Activated CD4-positive, alpha-beta T cell treated with anti-CD3 and anti-CD28 coated beads, Interleukin-2, amount 10 ng/mL, durations not matched to agents 24 days and 14 days (primary cell): ENCODE results near the gene RHBDL2. TPM values are rescaled to one million over a fixed set of nuclear protein-coding genes. Genes with fewer than 3 reads are reported as not detected.

ENCODE experiments used
- DNase-seq: peaks from one replicate; pipeline ENCODE4 v3.0.0; 2022
- H3K27ac Mint-ChIP-seq: one replicate; pipeline ENCODE4 v1.8.0; 2022; ENCODE audit warnings: mild to moderate bottlenecking, mixed read lengths
- H3K27me3 Mint-ChIP-seq: one replicate; pipeline ENCODE4 v1.8.0; 2022; ENCODE audit warnings: mixed read lengths
- H3K36me3 Mint-ChIP-seq: one replicate; pipeline ENCODE4 v1.8.0; 2022; ENCODE audit warnings: low read depth, mild to moderate bottlenecking, mixed read lengths
- H3K4me1 Mint-ChIP-seq: one replicate; pipeline ENCODE4 v1.8.0; 2021; ENCODE audit warnings: mixed read lengths
- H3K4me3 Mint-ChIP-seq: one replicate; pipeline ENCODE4 v1.8.0; 2022; ENCODE audit warnings: mild to moderate bottlenecking, moderate library complexity, mixed read lengths
- H3K9me3 Mint-ChIP-seq: one replicate; pipeline ENCODE4 v1.8.0; 2021; ENCODE audit warnings: mixed read lengths
- intact Hi-C: fragments of 100-400 bp; cut with micrococcal nuclease; formaldehyde crosslinking; loops from one replicate; pipeline ENCODE4 v1.15.1; 2023
- total RNA-seq: library from RNA; stranded (reverse); gene quantifications from 2 replicates; pipeline ENCODE4 v1.2.3, GENCODE V29; 2022

The RHBDL2 gene
- total RNA-seq, 1 donor from 2014 or later, result not detected

GRCh38 chr1:38953433-38953860 lies 11.8 kb upstream of the RHBDL2 start:
- Mint-ChIP-seq H3K27me3 (no peaks in the 10 kb centered on the region), H3K36me3 (no peaks in the 10 kb centered on the region), H3K27ac (no peak overlapping the region), H3K4me3 (no peak overlapping the region), H3K4me1 (peaks cover 8% of the 10 kb centered on the region), H3K9me3 (no peaks in the 10 kb centered on the region)
- no peak for DNase-seq
- intact Hi-C loops, result no loop called here

GRCh38 chr1:38950553-38950952 lies 8.9 kb upstream of the RHBDL2 start:
- DNase-seq, result no peak
- H3K4me3 Mint-ChIP-seq, result no peak overlapping the region
- intact Hi-C loops, result no loop called here
- H3K9me3 Mint-ChIP-seq, result no peaks in the 10 kb centered on the region
- no peaks in the 10 kb centered on the region for H3K27me3 Mint-ChIP-seq
- no peaks in the 10 kb centered on the region for H3K36me3 Mint-ChIP-seq
- H3K27ac Mint-ChIP-seq, result no peak overlapping the region
- peaks cover 8% of the 10 kb centered on the region for H3K4me1 Mint-ChIP-seq

GRCh38 chr1:38944547-38944946 lies 2.9 kb upstream of the RHBDL2 start:
- intact Hi-C loops, result no loop called here
- peaks cover 4% of the 10 kb centered on the region for H3K27me3 Mint-ChIP-seq
- no peak overlapping the region for H3K4me3 Mint-ChIP-seq
- H3K27ac Mint-ChIP-seq, result no peak overlapping the region
- no peak for DNase-seq
- H3K4me1 Mint-ChIP-seq, result no peaks in the 10 kb centered on the region
- no peaks in the 10 kb centered on the region for H3K9me3 Mint-ChIP-seq
- H3K36me3 Mint-ChIP-seq, result no peaks in the 10 kb centered on the region

GRCh38 chr1:38942664-38943428 lies 1.2 kb upstream of the RHBDL2 start:
- no peaks in the 10 kb centered on the region for H3K9me3 Mint-ChIP-seq
- no peak overlapping the region for H3K27ac Mint-ChIP-seq

GRCh38 chr1:38941093-38941492 lies 537 bp downstream of the RHBDL2 start:
- Mint-ChIP-seq H3K27me3 (peaks cover 4% of the 10 kb centered on the region), H3K27ac (no peak overlapping the region), H3K36me3 (no peaks in the 10 kb centered on the region), H3K9me3 (no peaks in the 10 kb centered on the region), H3K4me1 (no peaks in the 10 kb centered on the region), H3K4me3 (no peak overlapping the region)
- intact Hi-C loops, result no loop called here
- no peak for DNase-seq

More at GRCh38 chr1:38942664-38943428, 1.2 kb upstream of the RHBDL2 start:
- intact Hi-C loops, result no loop called here
- no peak for DNase-seq
- H3K36me3 Mint-ChIP-seq, result no peaks in the 10 kb centered on the region
- no peaks in the 10 kb centered on the region for H3K4me1 Mint-ChIP-seq
- H3K27me3 Mint-ChIP-seq, result peaks cover 4% of the 10 kb centered on the region
- H3K4me3 Mint-ChIP-seq, result no peak overlapping the region

GRCh38 chr1:38940339-38941047 lies 1.1 kb downstream of the RHBDL2 start:
- Mint-ChIP-seq H3K36me3 (no peaks in the 10 kb centered on the region), H3K4me1 (no peaks in the 10 kb centered on the region), H3K9me3 (no peaks in the 10 kb centered on the region), H3K4me3 (no peak overlapping the region), H3K27ac (no peak overlapping the region), H3K27me3 (peaks cover 4% of the 10 kb centered on the region)
- intact Hi-C loops, result no loop called here
- no peak for DNase-seq

GRCh38 chr1:38938722-38939260 lies 2.8 kb downstream of the RHBDL2 start:
- H3K27ac Mint-ChIP-seq, result no peak overlapping the region
- no peak for DNase-seq
- no peaks in the 10 kb centered on the region for H3K27me3 Mint-ChIP-seq
- H3K9me3 Mint-ChIP-seq, result no peaks in the 10 kb centered on the region
- no peaks in the 10 kb centered on the region for H3K4me1 Mint-ChIP-seq
- no peak overlapping the region for H3K4me3 Mint-ChIP-seq
- H3K36me3 Mint-ChIP-seq, result no peaks in the 10 kb centered on the region
- intact Hi-C loops, result no loop called here

GRCh38 chr1:38932571-38932970 lies 9.1 kb downstream of the RHBDL2 start:
- DNase-seq, result no peak
- H3K4me1 Mint-ChIP-seq, result peaks cover 3% of the 10 kb centered on the region
- no peaks in the 10 kb centered on the region for H3K27me3 Mint-ChIP-seq
- no peaks in the 10 kb centered on the region for H3K9me3 Mint-ChIP-seq
- H3K4me3 Mint-ChIP-seq, result no peak overlapping the region
- H3K27ac Mint-ChIP-seq, result no peak overlapping the region
- intact Hi-C loops, result no loop called here
- H3K36me3 Mint-ChIP-seq, result no peaks in the 10 kb centered on the region

GRCh38 chr1:38929476-38929875 lies 12.2 kb downstream of the RHBDL2 start:
- no peaks in the 10 kb centered on the region for H3K27me3 Mint-ChIP-seq
- H3K36me3 Mint-ChIP-seq, result no peaks in the 10 kb centered on the region
- peaks cover 3% of the 10 kb centered on the region for H3K4me1 Mint-ChIP-seq
- no peak overlapping the region for H3K27ac Mint-ChIP-seq
- intact Hi-C loops, result no loop called here
- no peak for DNase-seq
- H3K9me3 Mint-ChIP-seq, result no peaks in the 10 kb centered on the region
- H3K4me3 Mint-ChIP-seq, result no peak overlapping the region

- no peak for DNase-seq
- Mint-ChIP-seq H3K27ac (no peak overlapping the region), H3K4me3 (no peak overlapping the region), H3K27me3 (no peaks in the 10 kb centered on the region), H3K9me3 (no peaks in the 10 kb centered on the region), H3K4me1 (peaks cover 3% of the 10 kb centered on the region), H3K36me3 (no peaks in the 10 kb centered on the region)
- intact Hi-C loops, result no loop called here
These were observed 12.6 kb downstream of the RHBDL2 start for GRCh38 chr1:38929054-38929453.

- peaks cover 1% of the 10 kb centered on the region for H3K4me1 Mint-ChIP-seq
- no peaks in the 10 kb centered on the region for H3K36me3 Mint-ChIP-seq
- H3K27me3 Mint-ChIP-seq, result peaks cover 5% of the 10 kb centered on the region
- H3K9me3 Mint-ChIP-seq, result no peaks in the 10 kb centered on the region
- H3K4me3 Mint-ChIP-seq, result no peak overlapping the region
- no peak overlapping the region for H3K27ac Mint-ChIP-seq
- intact Hi-C loops, result no loop called here
- DNase-seq, result no peak
These were observed 15.5 kb downstream of the RHBDL2 start for GRCh38 chr1:38926091-38926490.

GRCh38 chr1:38925391-38925790 lies 16.2 kb downstream of the RHBDL2 start:
- DNase-seq, result no peak
- no peaks in the 10 kb centered on the region for H3K36me3 Mint-ChIP-seq
- H3K27me3 Mint-ChIP-seq, result peaks cover 5% of the 10 kb centered on the region
- H3K9me3 Mint-ChIP-seq, result no peaks in the 10 kb centered on the region
- no peak overlapping the region for H3K27ac Mint-ChIP-seq
- peaks cover 1% of the 10 kb centered on the region for H3K4me1 Mint-ChIP-seq
- intact Hi-C loops, result no loop called here
- H3K4me3 Mint-ChIP-seq, result no peak overlapping the region

- H3K27ac Mint-ChIP-seq, result no peak overlapping the region
These were observed 18.0 kb downstream of the RHBDL2 start for GRCh38 chr1:38923607-38924006.

GRCh38 chr1:38919130-38919529 lies 22.5 kb downstream of the RHBDL2 start:
- intact Hi-C loops, result no loop called here
- Mint-ChIP-seq H3K9me3 (no peaks in the 10 kb centered on the region), H3K4me3 (no peak overlapping the region), H3K27me3 (peaks cover 9% of the 10 kb centered on the region), H3K4me1 (peaks cover 2% of the 10 kb centered on the region), H3K36me3 (no peaks in the 10 kb centered on the region), H3K27ac (no peak overlapping the region)
- no peak for DNase-seq

More at GRCh38 chr1:38923607-38924006, 18.0 kb downstream of the RHBDL2 start:
- intact Hi-C loops, result no loop called here
- DNase-seq, result no peak
- Mint-ChIP-seq H3K36me3 (no peaks in the 10 kb centered on the region), H3K27me3 (peaks cover 9% of the 10 kb centered on the region), H3K4me3 (no peak overlapping the region), H3K4me1 (no peaks in the 10 kb centered on the region), H3K9me3 (no peaks in the 10 kb centered on the region)
